ENCODE data around the gene LRRC8D.

LRRC8D gene

DNA sequence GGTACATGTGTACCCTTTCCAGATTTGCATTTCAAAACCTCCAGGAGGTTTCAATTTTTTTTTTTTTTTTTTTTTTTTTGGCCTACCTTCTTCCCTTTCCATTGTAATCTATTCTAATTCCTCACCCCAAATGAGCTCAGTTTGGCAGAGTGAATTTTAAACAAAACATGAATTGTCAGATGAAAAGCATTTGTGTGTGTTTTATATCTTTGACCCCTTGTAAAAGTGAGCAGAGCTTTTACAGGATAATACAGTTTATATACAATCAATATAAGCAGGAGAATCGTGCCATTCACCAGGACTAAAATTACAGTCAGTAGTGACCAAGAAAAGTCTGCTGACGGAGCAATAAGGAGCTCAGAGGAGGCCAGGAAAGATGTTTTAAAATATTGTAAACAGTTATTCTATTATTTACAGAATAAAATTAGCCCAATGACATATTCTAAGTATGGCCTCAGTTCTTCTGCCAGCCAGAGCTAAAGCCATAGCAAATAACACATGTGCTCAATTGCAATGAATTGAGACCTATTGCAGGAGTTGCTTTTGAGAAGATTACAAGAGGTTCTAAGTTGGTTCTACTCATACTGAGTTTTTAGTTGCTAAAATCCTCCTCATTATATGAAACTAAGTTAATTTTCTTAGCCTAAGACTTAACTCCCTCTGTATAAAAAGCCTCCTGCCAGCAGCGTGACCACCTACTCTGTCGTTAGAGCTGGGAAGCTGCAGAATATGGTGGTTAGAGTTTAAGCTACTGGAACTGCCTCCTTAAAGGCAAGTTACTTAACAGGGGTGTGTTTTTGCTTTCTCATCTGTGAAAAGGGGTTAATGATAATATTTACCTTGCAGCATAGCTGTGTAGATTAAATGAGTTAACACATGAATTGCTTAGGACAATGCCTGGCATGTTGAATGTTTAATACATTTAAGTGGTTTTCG lies 123.3 kb downstream of the LRRC8D start:
- no peak for DNase-seq

- no peak for DNase-seq
These were observed 125.1 kb downstream of the LRRC8D start for GRCh38 chr1:89945852-89946476.

DNA sequence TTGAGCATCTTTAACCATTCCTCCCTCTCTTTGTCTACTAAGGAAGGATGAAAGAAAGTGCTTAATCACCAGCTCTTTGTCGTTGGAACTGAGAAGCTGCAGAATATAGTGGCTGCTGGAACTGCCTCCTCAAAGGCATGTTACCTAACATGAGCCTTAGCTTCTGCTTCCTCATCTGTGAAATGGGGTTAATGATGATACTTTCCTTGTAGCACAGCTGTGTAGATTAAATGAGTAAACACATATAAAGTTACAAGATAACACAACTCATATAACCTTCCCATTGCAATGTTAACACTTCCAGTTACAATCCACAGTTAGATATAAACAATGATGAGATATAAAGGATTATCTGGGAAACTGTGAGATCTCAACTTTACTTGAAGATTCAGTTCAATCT lies 125.7 kb downstream of the LRRC8D start:
- DNase-seq: no peak

- DNase-seq: no peak
These were observed 128.0 kb downstream of the LRRC8D start for GRCh38 chr1:89948722-89949345.

GRCh38 chr1:89949991-89950624 lies 129.3 kb downstream of the LRRC8D start:
- DNase-seq: no peak

- DNase-seq: no peak
These were observed 129.9 kb downstream of the LRRC8D start for GRCh38 chr1:89950703-89951102.

- DNase-seq: no peak
These were observed 131.2 kb downstream of the LRRC8D start for GRCh38 chr1:89951766-89952604.

- no peak for DNase-seq
These were observed 131.8 kb downstream of the LRRC8D start for GRCh38 chr1:89952605-89953130.

DNA sequence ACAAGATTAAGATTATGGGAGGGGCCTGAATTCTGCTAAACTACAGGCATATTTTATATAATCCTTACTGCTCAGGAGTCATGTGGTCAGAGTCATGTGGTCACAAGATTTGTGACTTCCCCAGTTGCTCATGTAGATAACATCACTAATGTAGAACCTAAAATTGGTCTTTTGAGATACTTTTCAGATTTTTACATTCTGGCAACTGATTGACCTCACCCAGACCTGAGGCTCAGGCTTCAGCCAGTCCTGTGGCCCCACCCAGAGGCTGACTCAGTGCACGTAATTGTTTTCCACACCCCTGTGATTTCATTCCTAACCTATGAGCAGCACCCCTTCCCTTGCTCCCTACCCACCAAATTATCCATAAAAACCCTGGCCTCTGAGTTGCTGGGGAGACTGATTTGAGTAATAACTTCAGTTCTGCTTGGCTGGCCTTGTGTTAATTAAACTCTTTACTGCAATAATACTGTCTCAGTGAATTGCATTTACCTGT lies 132.3 kb downstream of the LRRC8D start:
- DNase-seq: no peak

- DNase-seq: no peak
These were observed 133.1 kb downstream of the LRRC8D start for GRCh38 chr1:89953929-89954328.

DNA sequence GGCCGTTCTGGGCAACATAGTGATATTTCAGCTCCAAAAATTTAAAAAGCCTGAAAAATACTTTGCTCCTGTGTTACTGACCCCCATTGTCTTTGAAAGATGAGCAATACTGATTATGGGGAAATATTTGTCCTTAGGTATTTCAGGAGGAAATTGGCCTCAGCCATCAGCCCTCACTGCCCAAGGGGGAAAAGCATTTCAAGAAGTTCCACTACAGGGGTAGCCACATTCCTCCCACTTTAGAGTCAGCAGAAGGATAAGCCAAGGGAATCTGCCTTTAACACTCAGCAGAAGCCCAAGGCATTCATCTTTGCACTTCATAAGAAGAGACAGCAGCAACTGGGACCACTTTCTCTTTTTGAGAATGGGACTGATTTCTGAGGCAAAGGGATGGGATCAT lies 133.6 kb downstream of the LRRC8D start:
- DNase-seq: no peak

DNA sequence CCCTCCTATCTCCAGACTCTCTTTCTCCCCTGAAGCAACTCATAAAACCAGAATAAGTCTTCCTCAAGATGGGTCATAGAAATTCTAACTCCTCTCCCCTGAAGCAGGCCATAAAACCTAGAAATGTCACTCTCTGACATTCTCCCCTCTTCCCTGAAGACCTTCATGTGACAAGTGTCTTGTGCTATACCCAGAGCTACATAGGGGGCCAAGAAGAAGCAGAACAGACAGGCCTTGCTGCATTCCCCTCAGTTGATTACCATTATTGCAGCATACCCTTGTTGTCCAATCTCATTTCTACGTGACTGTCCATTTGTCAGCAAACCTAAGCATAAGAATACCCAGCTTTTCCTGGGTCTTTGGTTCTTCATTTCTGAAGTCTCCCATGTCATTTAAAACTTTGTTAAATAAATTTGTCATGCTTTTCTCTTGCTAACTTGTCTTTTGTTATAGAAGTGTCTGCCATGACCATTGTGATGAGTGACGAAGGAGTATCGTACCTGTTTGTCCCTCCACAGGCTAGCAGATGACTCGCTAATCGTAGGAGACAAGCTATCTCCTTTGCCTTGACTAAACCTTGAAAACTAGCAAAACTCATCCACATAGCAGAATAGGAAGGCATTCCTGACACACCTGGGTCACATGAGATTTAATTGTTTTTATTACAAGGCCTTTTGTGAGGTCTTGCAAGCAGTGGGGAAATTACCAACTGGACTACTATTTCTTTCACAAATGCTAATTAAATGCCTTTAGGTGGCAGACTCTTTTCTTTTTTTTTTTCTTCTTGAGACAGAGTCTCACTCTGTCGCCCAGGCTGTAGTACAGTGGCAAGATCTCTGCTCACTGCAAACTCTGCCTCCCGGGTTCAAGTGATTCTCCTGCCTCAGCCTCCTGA lies 134.7 kb downstream of the LRRC8D start:
- no peak for DNase-seq

GRCh38 chr1:89957107-89957506 lies 136.3 kb downstream of the LRRC8D start:
- DNase-seq: no peak

- no peak for DNase-seq
These were observed 138.2 kb downstream of the LRRC8D start for GRCh38 chr1:89958851-89959654.

DNA sequence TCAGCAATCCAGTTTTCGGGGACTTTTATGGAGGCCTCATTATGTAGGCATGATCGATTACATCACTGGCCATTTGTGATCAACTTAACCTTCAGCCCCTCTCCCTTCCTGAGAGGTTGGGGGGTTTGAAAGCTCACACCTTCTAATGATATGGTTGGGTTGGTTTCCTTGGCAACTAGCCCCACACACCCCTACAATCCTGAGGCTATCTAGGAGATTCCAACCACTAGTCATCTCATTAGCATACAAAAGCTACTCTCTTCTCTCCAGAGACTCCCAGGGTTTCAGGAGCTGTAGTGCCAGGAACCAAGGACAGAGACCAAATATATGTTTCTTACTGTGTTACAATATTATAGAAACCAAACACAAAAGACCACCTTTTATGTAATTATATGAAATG lies 138.9 kb downstream of the LRRC8D start:
- no peak for DNase-seq

DNA sequence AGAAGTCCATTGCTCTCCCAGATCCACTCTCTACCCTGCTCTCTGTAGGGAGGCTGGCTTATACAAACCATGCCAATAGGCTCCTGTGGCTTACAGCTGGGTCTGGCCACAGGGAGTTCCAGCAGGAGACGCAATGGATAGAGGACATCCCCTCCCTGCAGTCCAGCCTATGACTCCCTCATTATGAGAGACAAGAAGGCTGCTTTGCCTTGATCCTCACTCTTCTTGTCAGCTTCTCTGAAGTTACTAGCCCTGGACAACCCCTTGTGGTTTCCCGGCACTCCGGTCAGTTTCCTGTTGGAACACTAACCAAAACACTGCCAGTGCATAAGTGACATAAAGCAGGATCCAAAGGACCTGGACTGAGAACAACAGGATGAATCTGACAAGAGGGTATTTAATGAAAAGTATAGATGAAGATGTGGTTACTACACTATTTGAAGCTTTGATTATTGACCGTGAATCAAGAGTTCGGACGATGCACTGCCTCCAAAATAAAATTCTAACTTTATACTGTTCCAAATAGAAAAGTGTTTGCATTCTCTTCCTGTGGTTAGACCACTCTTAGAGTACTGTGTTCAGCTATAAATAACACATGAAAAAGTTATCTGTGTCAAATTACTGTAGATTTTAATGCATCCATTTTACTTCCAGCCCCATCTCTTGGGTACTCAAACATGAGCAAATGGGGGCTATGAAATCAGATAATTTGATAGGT lies 141.4 kb downstream of the LRRC8D start:
- DNase-seq: no peak

DNA sequence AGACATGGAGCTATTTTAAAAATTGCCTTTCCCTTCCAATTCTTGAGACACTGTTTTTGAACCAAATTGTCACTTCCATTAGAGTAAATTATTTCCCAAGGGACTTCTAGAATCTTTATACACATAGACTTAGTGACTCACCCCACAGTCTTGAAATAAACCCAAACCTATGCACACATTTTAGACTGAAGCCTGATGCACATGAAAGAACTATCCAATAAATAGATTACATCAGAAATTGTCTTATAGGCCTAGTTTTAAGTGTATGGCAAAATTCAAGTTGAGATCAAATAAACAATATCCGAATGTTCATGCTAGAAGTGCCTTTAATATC lies 141.9 kb downstream of the LRRC8D start:
- no peak for DNase-seq

DNA sequence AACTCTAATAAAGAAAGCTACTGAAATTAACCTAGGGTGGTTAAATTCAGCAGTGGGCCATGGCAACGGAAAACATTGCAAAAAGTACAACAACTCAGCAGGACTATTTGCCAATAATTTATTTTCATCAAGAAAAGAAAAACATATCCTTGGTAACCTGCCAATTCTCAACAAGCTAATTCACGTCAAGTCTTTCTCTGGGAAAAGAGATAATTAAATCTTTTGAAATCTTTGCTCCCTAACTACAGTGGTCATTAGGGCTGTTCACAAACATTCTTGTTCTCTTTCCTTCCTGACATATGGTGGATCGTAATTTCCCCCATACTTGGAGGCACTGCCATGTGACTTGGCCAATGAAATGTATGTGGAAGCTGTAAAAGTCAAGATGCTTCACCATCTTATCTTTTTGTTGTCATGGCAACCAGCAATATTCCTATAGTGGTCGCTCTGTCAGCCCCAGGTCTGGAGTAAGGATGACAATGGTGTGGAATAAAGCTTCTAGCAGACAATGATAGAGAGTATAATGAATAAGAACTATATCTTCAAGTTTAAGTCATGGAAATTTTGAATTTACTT lies 144.4 kb downstream of the LRRC8D start:
- DNase-seq: peak; percentile 31

- no peak for DNase-seq
These were observed 145.8 kb downstream of the LRRC8D start for GRCh38 chr1:89966656-89967055.
